SKM-1 treated with dmso at 0.1 percent for 144 hours (cell line): ENCODE data around the gene INTS4.
"Not testable (repeated sequence)": the region's sequence is repeated elsewhere in the genome, so short reads cannot be mapped to it uniquely, and the experiment has no call there.

Source experiments
- DNase-seq: peaks from one replicate; lab custom pipeline; 2025; ENCODE audit not compliant: unreplicated experiment; lab: John Stamatoyannopoulos, UW

INTS4 gene

DNA sequence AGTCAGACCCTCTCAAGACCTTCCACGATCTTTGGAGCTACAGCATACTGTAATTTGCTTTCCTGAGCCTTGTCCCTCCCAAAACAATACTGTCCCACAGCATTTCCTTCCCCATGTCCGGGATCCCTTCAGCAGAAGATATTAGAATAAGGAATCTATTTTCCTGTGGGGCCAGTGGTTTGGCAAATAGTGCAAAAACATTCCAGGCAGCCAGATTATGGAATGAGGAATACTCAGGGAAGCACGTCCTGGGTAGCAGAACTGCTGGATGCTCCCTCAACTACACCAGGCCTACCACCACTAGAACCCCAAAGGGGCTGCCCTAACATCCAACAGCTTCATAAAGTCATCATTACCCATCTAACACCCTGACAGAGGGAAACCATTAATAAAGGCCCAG, 112.1 kb downstream of the INTS4 start:
- DNase-seq: no peak

DNA sequence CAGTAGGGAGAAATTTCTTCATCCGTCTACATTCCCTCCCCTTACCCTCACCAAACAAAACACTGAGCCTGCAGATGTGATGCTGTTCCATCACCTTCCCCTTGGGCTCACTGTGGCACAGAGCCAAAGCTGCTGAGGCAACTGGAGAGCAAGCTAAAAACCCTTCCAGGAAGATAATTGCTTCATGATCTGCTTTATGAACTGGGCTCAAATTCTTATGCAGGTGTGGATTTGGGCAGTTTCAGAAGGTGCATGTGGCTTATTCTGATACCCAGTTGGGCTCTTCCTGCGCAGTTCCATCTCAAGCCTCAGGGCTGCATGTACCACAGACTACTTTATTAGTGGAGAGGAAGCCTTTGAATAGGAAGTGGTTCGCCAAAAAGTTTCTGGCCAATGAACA, 115.2 kb downstream of the INTS4 start:
- DNase-seq: no peak

DNA sequence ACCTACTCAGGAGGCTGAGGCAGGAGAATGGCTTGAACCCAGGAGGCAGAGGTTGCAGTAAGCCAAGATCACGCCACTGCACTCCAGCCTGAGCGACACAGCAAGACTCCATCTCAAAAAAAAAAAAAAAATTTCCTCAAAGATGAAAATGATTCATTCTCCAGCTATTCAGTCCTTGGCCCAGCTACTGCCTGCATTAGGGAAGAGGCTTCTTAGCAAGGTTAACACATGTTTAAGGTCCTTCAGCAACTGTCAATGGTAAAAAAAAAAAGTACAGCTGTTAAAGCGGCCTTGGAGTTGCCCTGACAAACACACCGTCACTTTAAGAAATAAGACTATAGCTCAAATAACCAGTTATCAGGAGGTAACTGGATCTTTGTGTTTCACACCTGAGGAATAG, 116.2 kb downstream of the INTS4 start:
- DNase-seq: not testable (repeated sequence)

DNA sequence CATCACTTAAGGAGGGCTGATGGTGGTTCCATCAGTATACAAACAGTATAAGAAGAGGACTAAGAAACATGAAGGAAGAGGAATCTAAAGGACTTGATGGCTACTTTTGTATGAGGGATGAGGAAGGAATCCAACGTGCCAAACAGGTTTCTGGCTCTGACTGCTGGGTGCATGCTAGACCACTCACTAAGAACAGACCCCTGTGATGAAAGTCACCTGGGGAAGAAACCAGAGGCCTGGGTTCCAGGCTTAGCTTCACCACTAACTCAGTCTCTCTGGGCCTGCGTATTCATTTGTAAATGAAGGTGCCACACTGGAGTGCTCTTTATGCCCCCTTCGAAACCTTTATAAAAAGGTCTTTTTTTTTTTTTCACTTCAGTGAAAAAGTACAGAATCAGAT, 118.4 kb downstream of the INTS4 start:
- DNase-seq: no peak

DNA sequence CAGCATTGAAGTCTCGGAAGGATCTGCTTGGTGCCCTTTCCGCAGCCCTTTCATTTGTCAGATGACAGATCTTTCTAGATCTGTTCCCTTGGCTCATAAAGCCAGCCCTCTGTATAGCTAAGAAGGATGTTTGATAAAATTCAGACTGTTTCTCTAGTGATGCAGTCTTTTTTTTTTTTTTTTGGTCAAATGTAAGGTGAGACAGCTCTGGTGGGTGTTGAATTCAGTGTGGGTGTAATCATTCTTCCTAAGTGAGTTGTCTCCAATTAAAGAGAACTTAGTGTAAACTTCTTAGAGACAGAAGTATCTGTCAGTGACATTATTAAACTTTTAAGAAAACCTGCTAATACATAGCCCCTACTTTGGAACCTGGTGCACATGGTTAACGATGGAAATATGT, 120.3 kb downstream of the INTS4 start:
- no peak for DNase-seq

DNA sequence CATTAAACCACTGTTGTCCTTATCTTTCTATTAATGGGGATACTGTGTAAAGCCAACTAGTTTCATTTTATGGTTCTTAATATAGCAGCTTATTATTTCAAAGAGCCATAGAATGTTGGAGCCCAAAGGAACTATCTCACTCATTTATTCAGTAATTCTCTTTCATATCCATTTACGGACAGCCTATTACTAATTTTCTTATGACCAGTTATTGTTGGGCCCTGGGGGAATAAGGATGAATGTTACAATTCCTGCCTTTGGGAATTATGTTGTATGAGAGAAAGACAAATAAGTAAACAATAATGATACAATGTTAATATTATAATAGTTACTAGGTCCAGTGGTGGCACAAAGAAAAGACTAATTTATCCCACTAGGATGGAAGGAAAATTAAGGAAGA, 121.1 kb downstream of the INTS4 start:
- DNase-seq: no peak

DNA sequence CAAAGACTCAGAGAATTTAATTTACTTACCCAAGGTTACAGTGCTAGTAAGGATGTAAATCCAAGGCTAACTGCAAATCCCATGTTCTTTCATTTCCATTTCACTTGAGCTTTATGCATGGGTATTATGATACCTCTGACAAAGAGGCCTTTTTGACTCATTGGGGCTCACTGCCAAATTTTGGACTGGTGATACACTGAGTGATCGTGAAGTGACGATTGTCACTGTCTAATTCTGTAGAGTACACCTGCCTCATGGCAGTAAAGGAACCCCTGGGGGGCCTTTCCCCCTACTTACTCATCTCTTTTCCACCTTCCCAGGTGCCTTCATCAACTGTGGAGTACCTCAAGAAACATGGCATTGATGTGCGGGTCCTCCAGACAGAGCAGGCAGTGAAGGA, 122.6 kb downstream of the INTS4 start:
- no peak for DNase-seq

DNA sequence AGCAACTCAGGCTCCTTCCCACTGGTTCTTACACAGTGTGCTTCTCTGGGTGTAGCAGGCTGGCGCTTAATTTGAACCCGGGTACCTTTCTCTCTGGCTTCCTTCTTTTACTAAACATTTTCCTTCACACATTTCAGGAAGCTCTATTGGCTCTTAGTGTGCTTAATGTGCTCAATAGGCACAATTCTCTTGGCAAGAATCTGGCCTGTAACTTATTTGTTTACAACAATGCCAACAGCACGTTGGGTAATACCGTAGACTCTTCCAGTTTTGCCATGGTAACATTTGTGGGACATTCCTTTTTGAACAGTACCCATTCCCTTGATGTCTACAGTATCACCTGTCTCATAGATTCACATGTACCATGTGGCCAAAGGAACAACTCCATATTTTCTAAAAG, 125.7 kb downstream of the INTS4 start:
- DNase-seq: no peak

DNA sequence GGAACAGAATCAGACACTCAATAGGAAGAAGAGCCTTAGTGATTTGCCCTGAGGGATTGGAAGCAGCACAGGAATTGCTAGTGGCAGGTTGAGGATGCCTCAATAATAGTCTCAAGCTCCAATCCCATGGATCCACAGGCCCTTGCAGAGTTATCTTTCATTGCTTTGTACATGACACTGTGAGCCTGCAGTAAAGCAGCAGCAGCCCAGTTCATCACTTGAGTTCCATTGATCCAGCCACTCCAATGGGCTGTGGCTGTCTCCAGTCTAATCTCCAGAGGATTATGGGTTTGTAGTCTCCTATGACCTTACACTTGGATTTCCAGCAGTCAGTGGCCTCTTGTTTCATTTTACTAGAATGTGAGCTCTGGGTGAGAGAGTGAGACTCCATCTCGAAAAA, 128.1 kb downstream of the INTS4 start:
- no peak for DNase-seq

DNA sequence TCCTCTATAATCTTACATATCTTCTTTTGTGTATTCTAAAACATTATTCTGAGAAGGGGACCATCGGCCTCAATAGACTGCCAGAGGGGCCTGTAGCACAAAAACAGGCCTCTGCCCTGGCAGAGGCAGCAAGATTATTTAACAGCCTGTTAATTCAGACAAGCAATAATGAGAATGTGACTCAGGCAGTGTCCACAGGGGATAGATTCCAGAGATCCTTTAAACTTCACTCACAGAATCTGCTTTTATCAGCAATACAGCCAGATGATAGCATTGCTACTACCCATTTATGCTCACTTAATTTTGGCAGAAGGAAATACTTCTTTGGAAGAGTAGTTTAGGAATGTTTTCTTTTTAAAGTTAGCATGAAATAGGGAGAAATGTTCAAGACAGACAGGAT, 128.7 kb downstream of the INTS4 start:
- no peak for DNase-seq

DNA sequence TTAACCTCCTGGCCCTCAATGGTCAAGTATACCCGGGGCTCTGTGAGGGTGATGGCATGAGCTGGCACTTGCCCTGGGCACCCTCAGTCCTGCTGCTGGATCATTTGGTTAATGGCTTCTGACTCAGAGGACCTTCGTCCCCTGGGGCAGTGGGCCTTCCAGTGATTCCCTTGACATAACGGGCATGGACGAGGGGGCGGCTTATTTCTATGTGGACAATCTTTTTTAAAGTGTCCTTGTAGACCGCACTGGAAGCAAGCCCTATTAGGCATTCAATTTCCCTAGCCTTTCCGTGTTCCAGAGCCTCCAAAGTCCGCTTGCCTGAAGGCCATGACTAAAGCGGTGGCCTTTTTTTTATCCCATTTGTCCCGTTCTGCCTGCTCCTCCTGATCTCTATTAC, 133.0 kb downstream of the INTS4 start:
- not testable (repeated sequence) for DNase-seq

DNA sequence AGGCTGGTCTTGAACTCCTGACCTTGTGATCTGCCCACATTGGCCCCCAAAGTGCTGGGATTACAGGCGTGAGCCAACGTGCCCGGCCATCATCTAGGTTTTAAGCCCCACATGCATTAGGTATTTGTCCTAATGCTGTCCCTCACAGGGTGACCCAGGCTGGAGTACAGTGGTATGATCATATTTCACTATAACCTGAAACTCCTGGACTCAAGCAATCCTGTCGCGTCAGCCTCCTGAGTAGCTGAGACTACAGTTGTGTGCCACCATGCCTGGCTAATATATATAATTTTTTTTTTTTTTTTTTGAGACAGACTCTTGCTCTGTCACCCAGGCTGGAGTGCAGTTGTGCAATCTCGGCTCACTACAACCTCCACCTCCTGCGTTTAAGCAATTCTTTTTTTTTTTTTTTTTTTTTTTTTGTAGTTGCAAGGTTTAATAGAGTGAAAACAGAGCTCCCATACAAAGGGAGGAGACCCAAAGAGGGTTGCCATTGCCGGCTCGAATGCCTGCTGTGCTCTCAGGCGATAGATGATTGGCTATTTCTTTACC, 136.5 kb downstream of the INTS4 start:
- not testable (repeated sequence) for DNase-seq

DNA sequence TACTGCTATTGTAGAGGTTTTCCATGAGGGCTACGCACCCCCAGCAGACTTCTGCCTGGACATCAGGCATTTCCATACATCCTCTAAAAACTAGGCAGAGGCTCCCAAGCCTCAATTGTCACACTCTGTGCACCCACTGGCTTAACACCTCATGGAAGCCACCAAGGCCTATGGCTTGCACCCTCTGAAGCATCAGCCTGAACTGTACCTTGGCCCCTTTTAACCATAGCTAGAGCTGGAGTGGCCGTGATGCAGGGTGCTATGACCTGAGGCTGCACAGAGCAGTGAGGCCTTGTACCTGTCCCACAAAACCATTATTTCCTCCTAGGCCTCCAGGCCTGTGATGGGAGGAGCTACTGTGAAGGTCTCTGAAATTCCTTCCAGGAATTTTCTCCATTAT, 139.6 kb downstream of the INTS4 start:
- no peak for DNase-seq

DNA sequence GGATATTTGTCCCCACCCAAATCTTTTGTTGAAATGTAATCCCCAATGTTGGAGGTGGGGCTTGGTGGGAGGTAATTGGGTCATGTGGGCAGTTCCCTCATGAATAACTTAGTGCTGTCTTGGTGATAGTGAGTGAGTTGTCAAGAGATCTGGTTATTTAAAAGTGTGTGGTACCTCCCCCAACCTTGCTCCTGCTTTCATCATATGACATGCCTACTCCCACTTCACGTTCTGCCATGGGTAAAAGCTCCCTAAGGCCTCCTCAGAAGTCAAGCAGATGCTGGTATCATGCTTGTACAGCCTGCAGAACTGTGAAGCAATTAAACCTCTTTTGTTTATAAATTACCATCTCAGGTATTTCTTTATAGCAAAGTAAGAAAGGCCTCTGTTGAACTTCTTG, 143.0 kb downstream of the INTS4 start:
- no peak for DNase-seq

DNA sequence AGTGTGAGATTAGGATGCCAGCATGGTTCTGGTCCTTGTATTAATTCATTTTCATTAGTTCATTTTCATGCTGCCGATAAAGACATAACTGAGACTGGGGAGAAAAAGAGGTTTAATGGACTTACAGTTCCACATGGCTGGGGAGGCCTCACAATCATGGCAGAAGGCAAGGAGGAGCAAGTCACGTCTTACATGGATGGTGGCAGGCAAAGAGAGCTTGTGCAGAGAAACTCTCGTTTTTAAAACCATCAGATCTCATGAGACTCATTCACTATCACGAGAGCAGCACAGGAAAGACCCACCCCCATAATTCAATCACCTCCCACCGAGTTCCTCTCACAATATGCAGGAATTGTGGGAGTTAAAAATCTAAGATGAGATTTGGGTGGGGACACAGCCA, 150.8 kb downstream of the INTS4 start:
- DNase-seq: not testable (repeated sequence)

DNA sequence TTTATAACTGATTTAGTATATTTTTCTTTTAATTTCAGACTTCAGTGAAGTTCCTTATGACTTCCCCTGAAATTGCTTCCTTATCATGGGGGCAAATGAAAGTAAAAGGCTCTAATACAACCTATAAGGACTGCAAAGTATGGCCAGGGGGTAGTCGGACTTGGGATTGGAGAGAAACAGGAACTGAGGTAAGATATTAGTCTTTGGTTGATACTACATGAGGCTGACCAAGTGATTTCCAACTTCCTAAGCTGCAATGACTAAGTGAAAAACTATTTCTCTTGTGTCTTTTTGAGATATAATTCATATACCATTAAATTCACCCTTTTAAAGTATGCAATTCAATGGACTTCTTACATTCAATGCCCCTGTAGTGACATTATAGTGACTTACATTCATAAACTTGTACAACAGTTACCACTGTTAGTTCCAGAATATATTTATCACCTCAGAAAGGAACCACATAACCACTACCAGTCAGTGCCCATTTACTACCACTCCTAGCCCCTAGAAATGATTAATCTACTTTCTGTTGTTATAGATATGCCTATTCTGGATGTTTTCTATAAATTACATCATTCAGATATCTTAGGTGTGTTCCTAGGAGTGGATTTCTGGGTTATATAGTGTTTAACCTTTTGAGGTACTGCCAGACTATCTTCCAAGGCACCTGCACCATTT, 151.9 kb downstream of the INTS4 start:
- DNase-seq: no peak

DNA sequence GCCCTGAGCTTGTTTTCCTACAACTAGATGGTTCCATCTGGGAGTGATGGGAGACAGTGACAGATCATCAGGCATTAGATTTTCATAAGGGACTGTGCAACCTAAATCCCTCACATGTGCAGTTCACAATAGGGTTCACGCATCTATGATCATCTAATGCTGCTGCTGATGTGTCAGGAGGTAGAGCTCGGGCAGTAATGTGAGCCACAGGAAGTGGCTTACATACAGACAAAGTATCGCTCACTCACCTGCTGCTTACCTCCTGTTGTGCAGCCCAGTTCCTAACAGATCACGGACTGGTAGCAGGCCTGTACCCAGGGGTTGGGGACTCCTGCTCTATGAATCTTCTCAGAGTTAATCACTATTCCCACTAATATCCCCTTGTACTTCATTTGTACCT, 161.2 kb downstream of the INTS4 start:
- no peak for DNase-seq

DNA sequence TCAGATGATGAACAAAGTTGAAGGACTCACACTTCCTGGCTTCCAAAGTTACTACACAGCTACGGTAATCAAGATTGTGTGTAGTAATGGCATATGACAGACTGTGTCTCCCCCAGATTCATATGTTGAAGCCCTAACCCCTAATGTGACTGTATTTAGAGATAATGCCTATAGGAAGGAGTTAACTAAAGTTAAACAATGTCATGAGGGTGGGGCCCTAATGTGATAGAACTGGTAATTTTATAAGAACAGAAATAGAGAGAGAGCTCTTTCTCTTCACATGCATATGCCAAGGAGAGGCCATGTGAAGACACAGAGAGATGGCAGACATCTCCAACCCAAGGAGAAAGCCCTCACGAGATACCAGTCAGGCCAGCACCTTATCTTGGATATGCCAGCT, 165.5 kb downstream of the INTS4 start:
- no peak for DNase-seq
